GM08714 (cell line): ENCODE measurements around the gene CLEC5A.
"Not testable (repeated sequence)": the region's sequence is repeated elsewhere in the genome, so short reads cannot be mapped to it uniquely, and the experiment has no call there.

Source experiments
- H3K4me3 ChIP-seq: fragments of 200-500 bp; sonication (Bioruptor generic); 2 replicates; pipeline ENCODE4 v1.5.1; 2014; ENCODE audit warnings: mild to moderate bottlenecking, low read length, inconsistent platforms
- ZNF274 ChIP-seq: IDR thresholded peaks from 2 replicates; pipeline ENCODE4 v1.6.1; 2012; ENCODE audit warnings: mild to moderate bottlenecking, low read depth, low read length

The CLEC5A gene

GRCh38 chr7:141946796-141947195 lies at the start of gene CLEC5A:
TSS of gene CLEC5A (minus strand) at chr7:141946974. CDS start at chr7:141946292, 682 bp downstream.
- H3K4me3 ChIP-seq = no peak within 1 kb of the TSS
- TF ChIP-seq ZNF274 = no peak

- no peak for TF ChIP-seq ZNF274
Measured at GRCh38 chr7:141993354-141993753, 46.6 kb upstream of the CLEC5A start.

GRCh38 chr7:141992688-141993087 lies 45.9 kb upstream of the CLEC5A start:
- no peak for TF ChIP-seq ZNF274
- H3K4me3 ChIP-seq = no peak overlapping the region

More at GRCh38 chr7:141993354-141993753, 46.6 kb upstream of the CLEC5A start:
- no peak overlapping the region for H3K4me3 ChIP-seq

GRCh38 chr7:141992156-141992555 lies 45.4 kb upstream of the CLEC5A start:
- H3K4me3 ChIP-seq = no peak overlapping the region
- TF ChIP-seq ZNF274 = no peak

DNA sequence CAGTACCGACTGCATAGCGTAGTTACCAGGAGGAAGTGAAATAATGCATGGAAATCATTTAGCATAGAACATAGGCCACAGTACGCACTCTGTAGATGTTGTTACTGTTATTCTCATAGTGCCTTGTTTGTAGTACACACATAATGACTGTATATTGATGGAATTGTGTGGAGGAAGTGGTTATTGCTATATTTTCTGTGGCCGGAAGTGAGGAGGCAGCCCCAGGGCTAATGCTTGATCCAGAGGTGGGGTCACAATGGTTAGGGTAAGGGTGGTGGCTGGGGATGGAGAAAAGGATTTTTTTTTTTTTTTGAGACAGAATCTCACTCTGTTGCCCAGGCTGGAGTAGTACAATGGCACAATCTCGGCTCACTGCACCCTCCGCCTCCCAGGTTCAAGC lies 44.4 kb upstream of the CLEC5A start:
- no peak for TF ChIP-seq ZNF274
- no peak overlapping the region for H3K4me3 ChIP-seq

DNA sequence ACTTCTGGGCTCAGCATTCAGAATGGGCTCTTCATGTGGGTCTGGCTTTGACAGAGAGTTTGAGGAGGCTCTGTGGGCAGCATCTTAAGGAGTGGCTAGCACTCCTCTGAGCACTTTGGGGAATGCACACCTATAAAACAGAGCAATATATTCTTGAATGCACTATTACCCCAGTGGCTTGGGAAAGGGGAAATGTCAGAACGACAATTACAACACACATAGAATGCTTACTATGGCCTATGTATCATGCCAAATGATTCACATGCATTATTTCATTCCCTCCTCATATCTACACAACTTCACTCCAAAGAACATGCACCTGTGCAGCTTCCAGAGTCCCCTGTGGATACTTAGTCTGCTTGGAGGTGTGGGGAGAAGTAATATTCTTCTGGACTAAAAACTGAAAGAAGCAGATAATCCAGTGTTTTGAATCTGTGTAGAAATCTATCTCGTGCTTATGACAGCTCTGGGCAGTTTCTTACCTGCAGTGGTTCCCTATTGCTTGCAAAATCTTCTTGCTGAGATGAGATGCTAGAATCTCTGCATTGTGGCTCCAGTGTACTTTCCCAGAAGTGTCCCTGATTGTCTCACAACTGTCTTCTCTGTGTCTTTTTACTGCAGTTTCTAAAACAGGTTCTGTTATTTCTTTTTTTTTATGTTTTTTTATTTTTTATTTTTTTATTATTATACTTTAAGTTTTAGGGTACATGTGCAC lies 43.4 kb upstream of the CLEC5A start:
- no peak for TF ChIP-seq ZNF274
- H3K4me3 ChIP-seq = no peak overlapping the region

DNA sequence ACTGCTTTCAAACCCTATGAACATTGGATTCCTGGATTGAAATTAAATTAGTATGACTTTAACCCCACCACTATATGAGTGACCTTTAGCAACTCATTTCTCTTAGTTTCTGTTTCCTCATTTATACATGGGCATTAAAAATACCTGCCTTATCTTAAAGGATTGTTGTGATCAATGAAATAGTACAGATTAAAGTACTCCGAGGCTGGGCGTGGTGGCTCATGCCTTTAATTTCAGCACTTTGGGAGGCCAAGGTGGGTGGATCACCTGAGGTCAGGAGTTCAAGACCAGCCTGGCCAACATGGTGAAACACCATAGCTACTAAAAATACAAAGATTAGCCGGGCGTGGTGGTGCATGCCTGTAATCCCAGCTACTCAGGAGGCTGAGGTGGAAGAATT lies 41.0 kb upstream of the CLEC5A start:
- not testable (repeated sequence) for H3K4me3 ChIP-seq

- no peak for TF ChIP-seq ZNF274
- no peak overlapping the region for H3K4me3 ChIP-seq
Measured at GRCh38 chr7:141986923-141987322, 40.1 kb upstream of the CLEC5A start.

GRCh38 chr7:141985926-141986325 lies 39.2 kb upstream of the CLEC5A start:
- not testable (repeated sequence) for H3K4me3 ChIP-seq

- no peak for TF ChIP-seq ZNF274
- H3K4me3 ChIP-seq = no peak overlapping the region
Measured at GRCh38 chr7:141979568-141979967, 32.8 kb upstream of the CLEC5A start.

DNA sequence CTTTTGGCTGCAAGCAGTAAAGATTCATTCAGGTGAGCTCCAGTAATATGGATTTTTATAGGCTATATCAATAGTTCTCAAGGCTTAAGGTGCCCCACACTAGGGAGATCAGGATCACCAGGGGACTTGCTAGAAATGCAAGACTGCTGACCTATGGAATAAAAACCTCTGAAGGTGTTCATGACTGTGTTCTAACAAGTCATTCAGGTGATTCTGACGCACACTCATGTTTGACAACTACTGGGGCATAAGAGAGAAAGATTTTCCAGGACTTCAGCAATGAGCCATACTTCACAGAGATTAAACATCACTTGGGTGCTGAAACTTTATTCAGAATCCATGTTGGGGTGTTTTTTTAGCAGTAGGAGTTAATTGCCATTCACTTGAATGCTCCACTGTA lies 31.6 kb upstream of the CLEC5A start:
- H3K4me3 ChIP-seq = no peak overlapping the region
- no peak for TF ChIP-seq ZNF274

DNA sequence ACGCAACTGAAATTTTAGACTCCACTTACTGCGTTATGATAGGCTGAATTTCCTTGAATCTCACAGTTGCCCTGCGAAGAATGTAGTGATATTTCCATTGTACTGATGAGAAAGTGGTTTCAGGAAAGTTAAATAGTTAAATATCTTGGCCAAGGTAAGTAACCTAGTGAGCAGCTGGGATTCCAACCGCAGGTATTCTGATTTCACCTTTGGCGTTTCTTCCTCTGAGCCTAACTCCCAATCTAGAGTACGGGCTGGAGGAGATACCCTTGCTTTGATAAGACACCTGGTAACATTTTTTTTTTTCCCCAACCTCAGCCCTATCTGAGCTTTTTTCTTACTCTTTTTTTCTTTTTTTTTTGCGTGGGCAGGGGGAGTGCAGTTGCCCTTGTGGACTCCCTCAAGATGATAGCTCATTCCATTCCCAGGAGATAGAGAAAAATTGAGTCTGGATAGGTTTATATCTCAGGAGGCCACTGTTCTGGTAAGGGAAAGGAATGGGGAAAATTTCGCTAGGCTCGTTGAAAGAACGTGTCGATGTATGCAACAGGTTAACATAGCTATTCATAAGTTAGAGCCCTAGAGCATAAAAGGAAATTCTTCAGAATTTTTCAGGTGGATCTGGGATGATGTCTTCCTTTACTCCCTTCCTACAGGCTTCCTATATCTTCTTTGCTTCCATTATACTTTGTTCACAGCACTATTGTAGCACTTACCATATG lies 29.9 kb upstream of the CLEC5A start:
- no peak for TF ChIP-seq ZNF274
- peak overlapping the region; percentile 52; the same call in 1 of the 2 replicates for H3K4me3 ChIP-seq

- H3K4me3 ChIP-seq = peak overlapping the region; percentile 52; the same call in 1 of the 2 replicates
- TF ChIP-seq ZNF274 = no peak
Measured at GRCh38 chr7:141975806-141976523, 29.2 kb upstream of the CLEC5A start.

- TF ChIP-seq ZNF274 = no peak
- H3K4me3 ChIP-seq = no peak overlapping the region
Measured at GRCh38 chr7:141974831-141975230, 28.1 kb upstream of the CLEC5A start.

- no peak for TF ChIP-seq ZNF274
- H3K4me3 ChIP-seq = no peak within 1 kb of the TSS
Measured at GRCh38 chr7:141973673-141974072, 26.9 kb upstream of the CLEC5A start, which contains the start of gene TAS2R38. TSS of gene TAS2R38 (minus strand) at chr7:141973773. CDS start at chr7:141973689, 84 bp downstream.
